ENCODE results near the gene NTNG1. TPM values are rescaled to one million over a fixed set of nuclear protein-coding genes. Genes with fewer than 3 reads are reported as not detected.

Gene NTNG1
- total RNA-seq, 1 experiment from 2014 or later: 2.3 TPM

GRCh38 chr1:107359472-107360241 lies 218.8 kb downstream of the NTNG1 start:
- no peak overlapping the region for H3K27ac Mint-ChIP-seq
- TF ChIP-seq ZNF232 (CRISPR knock-in tag; IDR thresholded peaks at IDR 0.05): no peak
- no peak for TF ChIP-seq ZNF396 (CRISPR knock-in tag; IDR thresholded peaks at IDR 0.05; ENCODE audit: borderline replicate concordance)
- TF ChIP-seq NR3C1 (CRISPR knock-in tag; conservative IDR thresholded peaks at IDR 0.05; ENCODE audit: low read depth): no peak
- TF ChIP-seq IRF2 (CRISPR knock-in tag; IDR thresholded peaks at IDR 0.05; ENCODE audit: borderline replicate concordance, low read depth): no peak
- TF ChIP-seq ZNF532 (CRISPR knock-in tag; IDR thresholded peaks at IDR 0.05; ENCODE audit: borderline replicate concordance): no peak
- TF ChIP-seq NFYB (CRISPR knock-in tag; conservative IDR thresholded peaks at IDR 0.05; ENCODE audit: low read depth): no peak
- no peak for TF ChIP-seq RELA (CRISPR knock-in tag; IDR thresholded peaks at IDR 0.05; ENCODE audit: borderline replicate concordance)
- TF ChIP-seq NR2C2 (CRISPR knock-in tag; IDR thresholded peaks at IDR 0.05): no peak
- no peak for TF ChIP-seq ETV6 (CRISPR knock-in tag; IDR thresholded peaks at IDR 0.05)
- TF ChIP-seq ZNF512 (CRISPR knock-in tag; IDR thresholded peaks at IDR 0.05; ENCODE audit: borderline replicate concordance): no peak
- no peak for TF ChIP-seq ATF1 (CRISPR knock-in tag; IDR thresholded peaks at IDR 0.05)
- TF ChIP-seq CBFB (CRISPR knock-in tag; IDR thresholded peaks at IDR 0.05; ENCODE audit: low read depth): no peak
- no peak for TF ChIP-seq CREM (CRISPR knock-in tag; IDR thresholded peaks at IDR 0.05)
- no peak for TF ChIP-seq SOX15 (CRISPR knock-in tag; IDR thresholded peaks at IDR 0.05)
- no peak for TF ChIP-seq MXD4 (CRISPR knock-in tag; IDR thresholded peaks at IDR 0.05; ENCODE audit: borderline replicate concordance)
- POLR2A ChIA-PET: no interaction called here
- peaks cover 4% of the 10 kb centered on the region for H3K9me3 Mint-ChIP-seq
- no peaks in the 10 kb centered on the region for H3K27me3 Mint-ChIP-seq (ENCODE audit: low read depth)
- no peak overlapping the region for H3K4me3 Mint-ChIP-seq
- DNase-seq (ENCODE audit: low spot score) (no peak), ATAC-seq (0 out of 2 replicates have a peak, but pooled peaks have one; percentile 20)
- H3K36me3 Mint-ChIP-seq: peaks cover 2% of the 10 kb centered on the region; the same call in 1 of the 2 replicates
- peaks cover 24% of the 10 kb centered on the region for H3K4me1 Mint-ChIP-seq
- CTCF ChIA-PET: interaction anchor here (1.2 to 1.5 kb wide), 2 partner anchors 162 to 170 kb away, joined by 3 to 5 read pairs; no protein-coding TSS in a partner anchor

GRCh38 chr1:107362468-107363140 lies 221.8 kb downstream of the NTNG1 start:
- no peaks in the 10 kb centered on the region for H3K36me3 Mint-ChIP-seq
- no peak overlapping the region for H3K27ac Mint-ChIP-seq
- TF ChIP-seq JUN (CRISPR knock-in tag; IDR thresholded peaks at IDR 0.05) (no peak), ETV6 (CRISPR knock-in tag; IDR thresholded peaks at IDR 0.05) (no peak), ZNF671 (CRISPR knock-in tag; IDR thresholded peaks at IDR 0.05) (no peak), ZNF263 (CRISPR knock-in tag; IDR thresholded peaks at IDR 0.05; ENCODE audit: low read depth) (no peak), GTF2I (CRISPR knock-in tag; conservative IDR thresholded peaks at IDR 0.05) (no peak)
- TF ChIP-seq, protein P1, sequence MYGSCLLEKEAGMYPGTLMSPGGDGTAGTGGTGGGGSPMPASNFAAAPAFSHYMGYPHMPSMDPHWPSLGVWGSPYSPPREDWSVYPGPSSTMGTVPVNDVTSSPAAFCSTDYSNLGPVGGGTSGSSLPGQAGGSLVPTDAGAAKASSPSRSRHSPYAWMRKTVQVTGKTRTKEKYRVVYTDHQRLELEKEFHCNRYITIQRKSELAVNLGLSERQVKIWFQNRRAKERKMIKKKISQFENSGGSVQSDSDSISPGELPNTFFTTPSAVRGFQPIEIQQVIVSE (CRISPR knock-in tag; IDR thresholded peaks at IDR 0.05; ENCODE audit: borderline replicate concordance): no peak
- TF ChIP-seq, protein P2, sequence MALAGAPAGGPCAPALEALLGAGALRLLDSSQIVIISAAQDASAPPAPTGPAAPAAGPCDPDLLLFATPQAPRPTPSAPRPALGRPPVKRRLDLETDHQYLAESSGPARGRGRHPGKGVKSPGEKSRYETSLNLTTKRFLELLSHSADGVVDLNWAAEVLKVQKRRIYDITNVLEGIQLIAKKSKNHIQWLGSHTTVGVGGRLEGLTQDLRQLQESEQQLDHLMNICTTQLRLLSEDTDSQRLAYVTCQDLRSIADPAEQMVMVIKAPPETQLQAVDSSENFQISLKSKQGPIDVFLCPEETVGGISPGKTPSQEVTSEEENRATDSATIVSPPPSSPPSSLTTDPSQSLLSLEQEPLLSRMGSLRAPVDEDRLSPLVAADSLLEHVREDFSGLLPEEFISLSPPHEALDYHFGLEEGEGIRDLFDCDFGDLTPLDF (CRISPR knock-in tag; IDR thresholded peaks at IDR 0.05): no peak
- peaks cover 24% of the 10 kb centered on the region for H3K4me1 Mint-ChIP-seq
- DNase-seq (ENCODE audit: low spot score) (no peak), ATAC-seq (no peak)
- no peaks in the 10 kb centered on the region for H3K27me3 Mint-ChIP-seq (ENCODE audit: low read depth)
- POLR2A ChIA-PET: no interaction called here
- CTCF ChIA-PET: interaction anchor here (1.6 kb wide), 1 partner anchor 167 kb away, joined by 3 read pairs; no protein-coding TSS in a partner anchor
- H3K9me3 Mint-ChIP-seq: no peaks in the 10 kb centered on the region
- H3K4me3 Mint-ChIP-seq: no peak overlapping the region

All from WTC11 (cell line).